Stimulated activated CD4-positive, alpha-beta T cell treated with anti-CD3 and anti-CD28 coated beads, Interleukin-15, amount 100 ng/mL, for 24 hours (primary cell): Measurements from ENCODE around the gene PLB1.
"Not testable (repeated sequence)": the region's sequence is repeated elsewhere in the genome, so short reads cannot be mapped to it uniquely, and the experiment has no call there.

Experiments
- DNase-seq: peaks from one replicate; pipeline ENCODE4 v3.0.0-alpha.2; 2020

The PLB1 gene

GRCh38 chr2:28465148-28465885 is 30.5 kb upstream of the PLB1 start:
- DNase-seq, result peak; percentile 30

DNA sequence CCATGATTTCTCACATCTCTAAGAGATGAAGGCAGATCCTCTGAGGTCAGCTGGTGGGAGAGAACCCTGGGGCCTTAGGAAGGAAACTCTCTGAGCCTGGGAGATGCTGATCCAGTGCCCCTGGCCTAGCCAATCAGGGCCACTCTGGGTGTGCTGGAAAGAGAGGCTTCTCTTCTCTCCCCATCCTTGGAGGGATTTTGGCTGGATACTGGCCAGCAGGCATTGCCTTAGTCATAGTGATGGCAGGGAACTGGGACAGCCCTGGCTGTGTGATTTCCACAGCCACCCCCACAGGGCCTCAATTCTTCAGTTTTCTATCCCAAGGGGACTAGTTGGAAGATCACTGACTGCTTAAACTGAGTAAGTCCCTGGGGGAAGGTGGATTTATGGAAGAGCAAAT is 26.6 kb upstream of the PLB1 start:
- no peak for DNase-seq

DNA sequence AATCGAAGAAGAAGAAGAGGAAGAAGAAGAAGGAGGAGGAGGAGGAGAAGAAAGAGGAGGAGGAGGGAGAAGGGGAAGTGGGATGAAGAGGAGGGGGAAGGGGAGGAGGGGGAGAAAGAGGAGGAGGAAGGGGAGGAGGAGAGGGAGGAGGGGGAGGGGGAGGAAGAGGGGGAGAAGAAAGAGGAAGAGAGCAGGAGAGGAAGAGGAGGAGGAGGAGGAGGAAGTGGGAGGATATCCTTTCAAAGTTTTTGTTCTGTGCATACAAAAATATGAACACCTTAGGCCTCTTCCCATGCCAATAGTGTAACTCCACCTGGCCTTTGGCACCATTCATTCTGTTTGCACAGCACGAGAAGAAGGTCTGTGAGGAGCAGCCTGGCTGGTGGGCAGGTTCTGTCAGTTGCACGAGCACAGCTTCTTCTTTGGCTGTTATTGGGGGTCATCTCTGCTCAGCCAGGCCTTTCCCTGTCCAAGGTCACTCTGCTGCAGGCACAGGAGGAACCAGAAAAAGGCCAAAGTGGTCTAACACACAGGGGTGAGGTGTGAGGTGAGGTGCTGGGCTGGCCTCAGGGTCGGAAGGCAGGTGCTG is 25.8 kb upstream of the PLB1 start:
- DNase-seq, result no peak

- no peak for DNase-seq
Measured at GRCh38 chr2:28470759-28471158, 25.1 kb upstream of the PLB1 start.

DNA sequence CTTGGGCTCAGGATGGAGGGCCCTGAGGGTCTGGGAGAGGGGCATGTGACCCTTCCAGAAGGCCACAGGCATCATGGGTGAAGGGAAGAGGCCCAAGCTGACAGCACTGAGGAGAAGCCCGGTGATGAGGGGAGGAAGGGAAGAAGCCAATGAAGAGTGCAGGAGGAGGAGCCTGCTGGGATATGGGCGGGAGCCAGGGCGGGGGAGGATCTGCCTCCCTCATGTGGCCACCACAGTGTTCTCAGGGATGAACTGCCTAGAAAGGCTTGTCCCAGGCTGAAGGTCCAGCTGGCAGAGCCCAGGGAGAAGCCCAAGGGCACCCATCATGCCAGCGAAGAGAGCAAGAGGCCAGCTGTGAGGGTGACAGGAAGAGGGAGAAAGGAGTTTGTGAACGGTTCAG is 24.6 kb upstream of the PLB1 start:
- DNase-seq, result no peak

DNA sequence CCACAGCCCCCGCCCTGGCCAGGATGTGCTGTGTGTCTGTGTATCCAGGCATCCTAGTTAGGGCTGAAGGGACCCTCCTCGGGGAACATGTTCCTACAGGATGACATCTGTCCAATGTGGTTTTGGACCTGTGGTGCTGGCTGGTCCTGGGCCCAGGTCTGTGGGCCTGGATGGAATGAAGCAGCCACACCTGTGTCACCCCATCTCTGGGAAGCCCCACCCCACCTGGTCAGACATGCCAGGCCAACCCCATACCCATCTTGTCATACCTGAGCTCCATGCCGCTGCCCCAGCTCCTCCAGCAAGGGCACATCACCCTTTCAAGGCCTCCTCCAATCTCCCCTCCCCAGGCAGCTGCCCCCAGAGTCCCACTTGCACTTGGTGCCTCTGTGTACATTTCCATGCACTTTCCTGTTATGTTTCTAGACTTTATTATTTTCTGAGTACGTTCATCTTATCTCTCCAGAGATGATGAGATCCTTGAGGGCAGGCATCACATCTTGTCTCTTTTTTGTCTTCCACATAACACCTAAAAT is 24.1 kb upstream of the PLB1 start:
- DNase-seq, result no peak

DNA sequence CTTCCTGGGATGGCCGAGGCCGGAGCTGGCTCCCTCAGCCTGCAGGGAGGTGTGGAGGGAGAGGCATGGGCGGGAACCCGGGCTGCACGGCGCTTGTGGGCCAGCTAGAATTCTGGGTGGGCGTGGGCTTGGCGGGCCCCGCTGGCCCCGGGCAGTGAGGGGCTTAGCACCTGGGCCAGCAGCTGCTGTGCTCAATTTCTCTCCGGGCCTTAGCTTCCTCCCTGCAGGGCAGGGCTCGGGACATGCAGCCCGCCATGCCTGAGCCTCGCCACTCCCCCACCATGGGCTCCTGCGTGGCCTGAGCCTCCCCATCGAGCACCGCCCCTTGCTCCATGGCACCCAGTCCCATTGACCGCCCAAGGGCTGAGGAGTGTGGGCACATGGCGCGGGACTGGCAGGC is 23.2 kb upstream of the PLB1 start:
- DNase-seq, result not testable (repeated sequence)

- DNase-seq, result no peak
Measured at GRCh38 chr2:28475088-28475595, 20.7 kb upstream of the PLB1 start.

GRCh38 chr2:28477087-28477486 is 18.8 kb upstream of the PLB1 start:
- no peak for DNase-seq

DNA sequence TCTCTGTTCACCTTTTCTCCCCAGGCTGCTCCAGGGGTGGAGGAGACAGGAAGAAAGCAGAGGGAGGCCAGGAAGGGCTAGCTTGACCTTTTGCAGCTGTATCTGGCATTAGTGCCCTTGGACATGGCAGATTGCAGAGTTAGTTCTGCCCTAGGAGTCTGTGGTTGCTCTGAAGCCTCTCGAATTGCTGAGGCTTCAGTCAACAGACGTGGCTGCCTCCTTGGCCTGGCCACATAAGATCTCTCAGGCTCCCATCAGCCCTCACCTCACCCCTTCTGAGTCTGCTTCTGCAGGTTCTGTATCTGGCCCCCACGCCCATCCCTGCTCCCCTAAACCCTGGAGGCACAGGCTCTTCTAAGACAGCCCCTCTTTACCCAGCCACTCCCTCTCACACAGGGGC is 18.2 kb upstream of the PLB1 start:
- DNase-seq, result no peak

DNA sequence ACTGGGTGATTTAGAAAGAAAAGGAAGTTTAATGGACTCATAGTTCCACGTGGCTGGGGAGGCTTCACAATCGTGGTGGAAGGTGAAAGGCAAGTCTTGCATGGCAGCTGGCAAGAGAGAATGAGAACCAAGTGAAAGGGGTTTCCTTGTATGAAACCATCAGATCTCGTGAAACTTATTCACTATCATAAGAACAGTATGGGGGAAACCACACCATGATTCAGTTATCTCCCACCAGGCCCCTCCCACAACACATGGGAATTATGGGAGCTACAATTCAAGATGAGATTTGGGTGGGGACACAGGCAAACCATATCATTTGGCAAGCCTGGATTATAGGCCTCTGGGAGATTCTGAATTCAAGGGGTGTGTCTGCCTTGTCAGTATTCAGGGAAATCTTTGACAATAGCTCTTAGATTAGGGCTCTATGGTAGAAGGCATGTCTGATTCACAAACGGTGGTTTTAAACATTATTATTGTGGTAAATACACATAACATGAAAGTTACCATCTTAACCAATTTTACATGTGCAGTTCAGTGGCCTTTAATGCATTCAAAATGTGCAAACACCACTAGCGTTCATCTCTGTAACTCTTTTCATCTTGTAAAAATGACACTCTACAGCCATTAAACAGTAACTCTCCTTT is 15.3 kb upstream of the PLB1 start:
- peak; percentile 40 for DNase-seq

GRCh38 chr2:28481905-28482304 is 14.0 kb upstream of the PLB1 start:
- no peak for DNase-seq

DNA sequence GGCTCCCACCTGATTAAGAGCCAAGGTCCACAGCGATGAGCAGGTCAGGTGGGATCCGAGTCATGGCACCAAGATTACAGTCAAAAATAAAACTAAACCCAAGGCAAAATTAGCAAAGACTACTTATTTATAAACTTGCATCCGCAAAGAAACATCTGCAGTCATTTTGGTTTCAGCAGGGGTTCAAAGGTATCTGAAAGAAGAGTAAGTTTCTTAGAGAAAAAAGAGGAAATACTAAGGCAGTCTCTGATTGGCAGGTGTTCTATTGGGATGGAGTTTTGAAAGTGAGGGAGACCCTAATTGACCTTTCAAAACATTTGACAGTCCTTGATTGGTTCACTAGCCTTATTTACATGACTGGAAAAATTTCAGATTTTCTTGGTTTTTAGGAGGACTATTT is 11.0 kb upstream of the PLB1 start:
- no peak for DNase-seq

DNA sequence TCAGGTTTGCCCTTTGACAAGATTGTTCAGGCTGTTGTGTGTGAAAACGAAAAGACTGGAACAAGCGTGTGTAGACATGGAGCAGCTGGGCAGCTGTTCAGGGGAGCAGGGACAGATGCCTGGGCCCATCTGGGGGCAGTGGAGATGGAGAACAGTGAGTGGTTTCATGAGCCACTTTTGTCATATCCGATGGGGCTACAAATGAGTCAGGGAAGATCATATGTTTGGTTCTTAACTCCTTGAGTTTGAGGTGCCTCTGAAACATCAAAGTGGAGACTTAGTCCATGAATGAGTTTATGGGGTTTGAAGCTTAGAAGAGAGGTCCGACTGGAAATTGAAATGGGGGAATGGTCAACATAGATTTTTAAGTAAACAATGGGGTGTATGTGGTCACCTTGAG is 9.3 kb upstream of the PLB1 start:
- no peak for DNase-seq

DNA sequence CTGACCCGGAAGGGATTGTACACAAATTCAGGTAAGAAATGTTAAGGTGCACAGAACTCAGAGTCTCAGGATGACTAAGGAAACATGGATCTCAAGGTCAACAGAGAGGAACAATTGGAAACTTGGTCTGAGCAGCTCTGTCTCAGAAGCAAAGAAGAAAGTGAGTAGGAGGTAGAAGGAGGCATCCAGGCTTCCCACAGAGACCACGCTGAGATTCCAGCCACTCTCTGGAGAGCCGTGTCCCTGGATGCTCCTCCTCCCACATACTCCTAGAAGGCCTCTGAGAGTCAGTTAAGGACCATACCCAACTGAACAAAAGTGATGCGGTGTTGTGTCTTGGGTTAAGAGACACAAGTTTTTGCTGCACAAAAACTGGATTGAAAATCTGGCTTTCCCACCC is 8.6 kb upstream of the PLB1 start:
- no peak for DNase-seq

- no peak for DNase-seq
Measured at GRCh38 chr2:28488083-28488830, 7.6 kb upstream of the PLB1 start.

DNA sequence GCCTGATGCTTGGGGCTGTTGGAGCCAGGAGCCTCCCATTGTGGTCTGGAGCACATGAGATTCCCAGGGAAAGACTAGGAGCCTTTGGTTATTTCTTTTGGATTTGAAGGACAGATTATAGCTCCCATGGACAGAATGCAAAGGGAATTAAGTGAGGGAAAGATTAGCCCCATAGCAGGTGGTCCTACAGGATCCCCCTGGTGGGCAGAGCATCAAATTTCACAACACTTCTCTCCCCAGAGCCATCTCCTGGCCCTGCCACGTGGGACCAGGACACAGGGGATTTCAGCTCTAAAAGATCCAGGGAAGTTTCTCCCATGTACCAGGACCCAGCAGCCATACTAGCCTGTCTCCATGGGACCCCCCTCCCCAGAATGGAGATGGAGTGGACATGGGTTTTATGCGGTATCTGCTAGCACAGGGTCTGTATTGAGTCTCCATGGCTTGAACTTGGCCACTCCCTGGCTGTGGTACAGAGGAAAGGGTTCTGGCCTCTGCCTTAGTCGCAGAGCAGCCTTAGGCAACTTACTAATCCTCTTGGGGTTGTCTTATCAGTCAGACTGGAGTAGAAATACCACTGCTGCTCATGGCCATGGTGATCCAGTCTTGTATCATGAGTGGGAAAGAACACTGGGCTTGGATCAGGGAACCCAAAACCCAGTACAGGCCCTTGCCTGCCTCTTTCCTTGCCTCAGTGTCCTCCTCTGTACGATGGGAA is 6.8 kb upstream of the PLB1 start:
- DNase-seq, result no peak

- no peak for DNase-seq
Measured at GRCh38 chr2:28490558-28490957, 5.3 kb upstream of the PLB1 start.

GRCh38 chr2:28492282-28492681 is 3.6 kb upstream of the PLB1 start:
- no peak for DNase-seq

DNA sequence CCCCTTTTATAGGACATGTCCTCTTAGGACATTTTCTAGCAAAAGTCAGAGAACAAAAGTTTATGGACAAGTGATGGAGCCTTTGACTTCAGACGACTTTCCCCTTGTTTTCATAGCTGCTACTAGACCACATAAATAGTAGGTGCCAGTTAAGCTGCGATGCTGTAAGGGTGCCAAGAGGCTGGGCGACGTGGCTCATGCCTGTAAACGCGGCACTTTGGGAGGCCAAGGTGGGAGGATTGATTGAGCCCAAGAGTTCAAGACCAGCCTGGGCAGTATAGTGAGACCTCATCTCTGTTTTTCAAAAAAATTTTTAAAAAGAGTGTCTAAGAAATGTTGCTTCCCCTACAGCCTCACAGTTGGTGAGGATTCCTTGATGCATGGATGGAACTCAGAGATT is 2.2 kb upstream of the PLB1 start:
- no peak for DNase-seq

- no peak for DNase-seq
Measured at GRCh38 chr2:28496781-28497180, 921 bp downstream of the PLB1 start.

- no peak for DNase-seq
Measured at GRCh38 chr2:28497206-28497605, 1.3 kb downstream of the PLB1 start.

DNA sequence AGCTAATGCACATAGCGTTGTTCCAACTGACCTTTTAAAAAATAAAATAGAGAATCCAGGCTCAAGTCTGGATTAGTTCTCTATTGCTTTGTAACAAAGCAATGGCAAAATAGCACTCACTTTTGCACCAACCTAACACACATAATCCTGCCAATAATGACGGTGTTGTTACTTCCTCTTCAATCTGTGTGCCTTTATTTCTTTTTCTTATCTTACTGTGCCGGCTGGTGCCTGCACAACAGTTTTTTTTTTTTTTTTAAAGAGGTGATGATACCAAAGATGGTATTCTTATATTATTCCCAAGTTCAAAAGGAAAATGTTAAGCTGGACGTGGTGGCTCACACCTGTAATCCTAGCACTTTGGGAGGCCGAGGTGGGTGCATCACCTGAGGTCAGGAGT is 3.4 kb downstream of the PLB1 start:
- no peak for DNase-seq
